GM19351 (cell line): ENCODE results near the gene PPP6R3.

ENCODE experiments used
- ATAC-seq: cut with Tn5 transposase; IDR thresholded peaks from one replicate; pipeline ENCODE4 v1.9.1; 2021; ENCODE audit warnings: mild to moderate bottlenecking, moderate library complexity; ENCODE audit not compliant: unreplicated experiment

Gene PPP6R3

DNA sequence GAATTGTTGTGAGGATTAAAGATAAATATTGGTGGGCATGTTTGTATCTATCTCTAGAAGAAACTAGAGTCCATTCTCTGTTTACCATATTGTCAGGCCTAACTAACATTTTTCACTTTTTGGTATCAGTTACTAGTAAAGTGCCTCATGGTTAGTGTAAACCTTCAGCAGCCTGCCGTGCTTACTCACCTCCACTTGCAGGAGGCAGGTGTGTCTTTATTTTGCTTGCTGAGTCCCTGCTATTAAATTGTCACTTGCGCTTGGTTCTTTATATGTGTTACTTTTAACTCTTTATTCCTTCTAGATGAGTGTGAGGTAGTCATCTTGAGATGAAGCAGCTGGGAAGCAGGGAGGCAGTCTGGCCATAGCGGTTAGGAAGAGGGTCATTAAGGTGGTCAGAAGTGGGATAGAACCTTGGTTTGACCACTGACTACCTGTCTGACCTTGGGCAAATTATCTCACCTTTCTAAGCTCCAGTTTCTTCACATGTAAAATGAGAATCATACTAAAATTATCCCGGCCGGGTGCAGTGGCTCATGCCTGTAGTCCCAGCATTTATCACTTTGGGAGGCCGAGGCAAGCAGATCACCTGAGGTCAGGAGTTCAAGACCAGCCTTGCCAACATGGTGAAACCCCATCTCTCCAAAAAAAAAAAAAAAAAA lies 21.2 kb downstream of the PPP6R3 start:
- ATAC-seq, result no peak

DNA sequence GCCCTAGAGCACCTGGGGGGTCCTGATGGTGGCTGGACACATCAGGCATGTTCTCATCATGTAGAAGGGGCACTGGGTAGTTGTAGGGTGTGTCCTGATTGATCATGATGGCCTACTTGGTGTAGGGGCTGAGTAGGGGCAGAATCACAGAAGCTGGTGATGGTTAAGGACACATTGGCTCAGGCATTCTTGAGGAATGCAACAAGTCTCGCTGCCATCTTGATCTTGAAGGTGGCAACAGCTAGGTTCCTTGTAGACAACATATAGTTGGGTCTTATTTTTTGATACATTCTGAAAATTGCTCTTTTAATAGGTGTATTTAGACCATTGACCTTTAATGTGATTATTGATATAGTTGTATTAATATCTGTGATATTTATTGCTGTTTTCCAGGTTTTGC lies 28.1 kb downstream of the PPP6R3 start:
- ATAC-seq, result no peak

DNA sequence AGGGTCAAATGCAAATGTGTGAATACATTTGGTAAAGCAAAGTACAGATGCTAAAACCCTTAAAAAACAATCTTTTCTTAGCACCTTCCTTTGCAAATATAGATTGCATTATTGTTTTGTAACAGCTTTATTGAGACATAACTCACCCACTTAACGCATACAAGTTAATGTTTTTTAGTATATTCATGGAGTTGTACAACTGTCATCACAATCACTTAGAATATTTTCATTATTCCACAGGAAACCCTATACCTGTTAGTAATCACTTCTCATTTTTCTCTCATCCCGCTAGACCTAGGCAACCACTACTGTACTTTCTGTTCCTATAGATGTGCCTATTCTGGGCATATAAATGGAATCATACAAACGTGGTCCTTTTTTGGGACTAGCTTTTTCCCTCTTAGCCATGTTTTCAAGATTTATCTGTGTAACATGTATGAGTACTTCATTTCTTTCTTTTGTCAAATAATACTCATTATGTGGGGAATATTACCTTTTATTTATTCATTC lies 34.7 kb downstream of the PPP6R3 start:
- ATAC-seq, result no peak

- no peak for ATAC-seq
Observed at GRCh38 chr11:68495872-68496271, 35.3 kb downstream of the PPP6R3 start.

GRCh38 chr11:68497761-68498160 lies 37.2 kb downstream of the PPP6R3 start:
- no peak for ATAC-seq

GRCh38 chr11:68498321-68498720 lies 37.8 kb downstream of the PPP6R3 start:
- no peak for ATAC-seq

GRCh38 chr11:68498903-68499883 lies 38.6 kb downstream of the PPP6R3 start:
- no peak for ATAC-seq

GRCh38 chr11:68500206-68500605 lies 39.7 kb downstream of the PPP6R3 start:
- ATAC-seq, result no peak

DNA sequence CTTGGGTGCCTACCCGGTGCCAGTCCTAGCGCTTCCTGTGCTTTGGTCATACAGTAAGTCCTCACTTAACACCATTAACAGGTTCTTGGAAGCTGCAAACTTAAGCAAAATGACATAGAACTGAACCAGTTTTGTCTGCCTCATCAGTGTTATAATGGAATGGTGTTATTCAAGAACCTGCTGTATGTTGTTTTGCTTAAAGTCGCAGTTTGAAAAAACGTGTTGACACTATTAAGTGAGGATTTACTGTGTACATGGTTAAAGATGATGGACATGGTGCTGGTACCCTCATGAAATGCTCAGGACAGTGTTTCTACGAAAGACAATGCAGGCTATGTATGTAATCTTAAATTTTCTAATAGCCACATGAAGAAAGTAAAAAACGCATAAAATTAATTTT lies 41.3 kb downstream of the PPP6R3 start:
- no peak for ATAC-seq

DNA sequence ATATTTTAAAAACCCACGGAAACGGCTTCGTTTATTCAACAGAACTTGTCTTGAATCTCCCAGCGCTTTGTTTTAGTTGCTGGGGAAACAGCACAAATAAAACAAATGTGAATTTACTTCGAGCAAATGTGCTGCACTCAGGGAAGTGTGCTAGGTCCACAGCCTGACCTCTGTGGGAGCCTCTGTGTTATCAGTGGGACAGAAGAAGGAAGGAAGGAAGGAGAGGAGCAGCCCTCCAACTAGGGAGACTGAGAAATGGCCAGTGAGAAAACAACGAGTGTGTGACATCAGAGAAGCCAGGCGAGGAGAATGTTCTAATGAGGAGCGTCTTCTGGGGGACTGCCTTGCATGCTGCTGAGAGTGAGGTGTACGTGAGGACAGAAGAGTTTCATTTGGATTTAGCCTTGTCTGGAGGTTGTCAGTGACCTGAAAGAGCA lies 42.7 kb downstream of the PPP6R3 start:
- no peak for ATAC-seq

DNA sequence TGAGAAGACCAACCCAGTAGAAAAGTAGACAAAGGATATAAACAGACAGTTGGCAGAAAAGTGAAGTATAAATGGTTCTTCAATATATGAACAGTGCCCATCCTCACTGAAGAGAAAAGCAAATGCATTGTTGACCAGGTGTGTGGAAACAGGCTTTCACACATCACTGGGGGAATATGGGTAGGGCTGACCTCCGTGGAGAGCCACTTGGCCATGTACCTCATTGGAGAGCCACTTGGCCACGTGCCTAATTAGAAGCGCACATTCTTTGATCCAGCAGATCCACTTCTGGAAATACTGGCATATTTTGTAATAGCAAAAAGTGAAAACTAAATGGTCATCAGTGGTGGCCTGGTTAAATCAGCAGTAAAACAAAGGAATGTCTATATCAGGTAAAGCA lies 43.2 kb downstream of the PPP6R3 start:
- no peak for ATAC-seq

DNA sequence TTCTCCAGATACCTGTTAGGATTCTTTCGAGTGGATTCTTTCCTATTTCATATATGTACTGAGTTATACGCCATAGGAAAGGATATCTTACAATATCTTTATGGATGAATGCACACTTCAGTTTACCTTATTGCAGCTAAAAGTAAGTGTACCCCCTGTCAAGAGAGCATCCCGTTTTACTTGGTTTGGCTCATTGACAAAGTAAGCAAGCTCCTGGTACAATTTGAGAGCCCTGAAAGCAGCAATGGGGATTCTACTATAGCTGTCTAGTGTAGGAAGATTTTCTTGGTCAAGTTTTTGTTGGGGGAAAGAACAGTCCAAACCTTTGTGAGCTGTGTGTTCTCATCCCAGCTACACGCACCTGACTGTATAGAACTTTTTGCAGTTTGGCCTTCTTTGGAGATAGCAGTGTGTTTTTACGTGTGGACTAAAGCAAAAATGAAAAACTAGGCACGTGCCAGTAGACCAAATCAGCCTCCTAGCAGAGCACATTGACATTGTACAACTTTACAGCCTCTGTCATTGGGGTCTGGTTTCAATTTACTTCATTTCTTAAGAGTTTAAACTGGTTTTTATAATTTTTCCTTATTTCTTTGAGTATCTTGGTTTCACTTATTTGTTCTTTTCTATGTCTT lies 44.0 kb downstream of the PPP6R3 start:
- no peak for ATAC-seq

DNA sequence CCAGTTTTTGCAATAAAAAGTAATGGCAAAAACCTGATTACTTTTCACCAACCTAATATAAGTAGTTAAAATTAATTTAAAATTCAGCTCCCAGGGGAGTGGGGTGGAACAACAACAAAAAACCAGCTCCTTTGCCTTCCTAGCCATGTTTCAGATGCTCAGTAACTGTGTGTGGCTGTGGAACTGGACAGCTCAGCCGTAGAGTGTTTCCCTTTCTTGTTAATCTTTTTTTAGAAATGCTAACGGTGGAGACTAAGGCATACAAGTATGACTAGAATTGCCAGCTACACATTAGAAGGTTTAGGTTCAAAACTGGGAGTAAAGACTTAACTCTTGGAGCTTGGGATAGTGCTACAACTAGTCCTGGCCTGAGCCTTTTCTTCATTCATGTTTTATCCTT lies 45.0 kb downstream of the PPP6R3 start:
- ATAC-seq, result no peak

DNA sequence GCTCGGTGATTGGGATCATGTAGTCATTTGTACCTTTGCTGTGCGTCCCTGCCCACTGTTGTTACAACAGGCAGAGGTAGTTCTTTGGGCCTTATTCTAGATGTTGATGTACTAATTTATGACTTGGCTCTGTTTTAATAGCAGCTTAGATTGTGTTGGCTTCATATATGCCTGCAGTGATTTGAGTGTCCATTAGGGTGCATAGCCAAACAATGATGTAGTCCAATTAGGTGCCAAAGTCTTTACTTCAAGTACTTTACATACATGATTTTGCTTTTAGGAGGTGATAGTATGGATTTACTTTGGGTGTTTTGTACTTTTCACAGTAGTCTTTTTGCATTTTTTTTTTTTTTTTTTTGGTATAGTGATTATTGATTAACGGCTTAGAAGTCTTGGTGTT lies 46.4 kb downstream of the PPP6R3 start:
- ATAC-seq, result no peak

- no peak for ATAC-seq
Observed at GRCh38 chr11:68508425-68508824, 47.9 kb downstream of the PPP6R3 start.

GRCh38 chr11:68509066-68509465 lies 48.5 kb downstream of the PPP6R3 start:
- ATAC-seq, result no peak

GRCh38 chr11:68513930-68514487 lies 53.5 kb downstream of the PPP6R3 start:
- no peak for ATAC-seq

GRCh38 chr11:68517121-68517741 lies 56.7 kb downstream of the PPP6R3 start:
- ATAC-seq, result no peak

DNA sequence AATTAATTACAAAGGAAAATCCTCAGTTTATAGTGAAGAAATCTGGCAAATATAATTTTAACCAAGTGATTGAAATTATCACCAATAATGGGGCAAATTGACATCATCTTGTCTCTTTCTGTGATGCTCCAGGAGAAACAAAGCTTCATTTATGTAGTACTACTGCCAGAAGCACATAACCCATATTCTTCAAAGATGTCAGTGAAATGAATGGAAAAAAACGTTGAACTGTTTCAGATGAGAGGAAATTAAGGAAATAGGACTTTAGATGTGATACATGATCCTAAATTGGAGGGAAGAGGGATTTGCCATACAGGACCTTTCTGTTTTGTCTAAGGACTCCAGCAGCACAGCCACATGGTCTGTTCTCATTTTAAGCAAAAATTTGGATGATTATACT lies 57.6 kb downstream of the PPP6R3 start:
- no peak for ATAC-seq

DNA sequence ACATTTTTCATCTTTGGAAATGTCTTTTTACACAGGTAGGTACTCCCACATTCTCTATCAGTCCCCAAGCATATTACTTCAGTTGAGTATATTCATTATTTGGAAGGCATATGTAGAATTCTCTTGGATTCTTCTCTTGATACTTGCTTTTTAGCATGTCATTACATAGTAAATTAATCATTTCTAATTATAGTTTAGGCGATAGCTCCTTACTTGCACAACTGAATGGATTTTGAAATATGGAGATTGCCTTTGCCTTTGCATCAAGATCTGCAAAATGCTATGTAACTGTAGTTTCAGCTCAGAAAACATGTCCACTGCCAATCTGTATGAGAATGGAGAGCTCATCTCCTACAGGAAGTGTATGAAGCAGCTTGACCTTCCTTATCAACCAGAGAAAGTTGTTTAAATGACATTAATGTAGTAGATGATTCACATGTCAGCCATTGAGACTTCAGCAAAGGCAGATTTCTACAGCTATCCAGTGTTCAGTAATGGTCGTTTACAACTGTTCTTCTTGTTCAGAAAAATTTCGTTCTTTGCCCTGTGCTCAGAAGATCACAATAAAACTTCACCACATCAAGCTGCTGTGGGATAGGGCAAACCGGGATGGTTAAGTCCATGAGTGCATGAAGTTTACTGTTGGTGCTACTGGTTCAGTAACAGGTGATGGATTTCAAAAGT lies 61.6 kb downstream of the PPP6R3 start:
- no peak for ATAC-seq
